H9 (cell line): ENCODE measurements around the gene COX10. TPM values are rescaled to one million over a fixed set of nuclear protein-coding genes. Genes with fewer than 3 reads are reported as not detected.

Experiments
- DNase-seq: peaks from one replicate; pipeline ENCODE4 v3.0.0-alpha.2; 2017
- H2AFZ ChIP-seq: one replicate; pipeline ENCODE4 v1.6.1; 2013; ENCODE audit warnings: mild to moderate bottlenecking, low read length, control low read depth, moderate library complexity
- H2AK5ac ChIP-seq: 2 replicates; pipeline ENCODE4 v1.6.1; 2013; ENCODE audit warnings: low read length, control low read depth, mixed read lengths; ENCODE audit not compliant: insufficient read length
- H2BK120ac ChIP-seq: one replicate; pipeline ENCODE4 v1.6.1; 2013; ENCODE audit warnings: low read depth, mild to moderate bottlenecking, low read length, control low read depth, inconsistent platforms; ENCODE audit not compliant: poor library complexity, severe bottlenecking
- H2BK12ac ChIP-seq: 2 replicates; pipeline ENCODE4 v1.6.1; 2013; ENCODE audit warnings: low read length, control low read depth, mixed read lengths, low read depth; ENCODE audit not compliant: insufficient read length
- H2BK15ac ChIP-seq: 2 replicates; pipeline ENCODE4 v1.6.1; 2013; ENCODE audit warnings: low read depth, low read length, control low read depth
- H2BK20ac ChIP-seq: one replicate; pipeline ENCODE4 v1.6.1; 2013; ENCODE audit warnings: low read depth, mild to moderate bottlenecking, low read length, control low read depth, inconsistent platforms; ENCODE audit not compliant: poor library complexity, severe bottlenecking
- H2BK5ac ChIP-seq: 2 replicates; pipeline ENCODE4 v1.6.1; 2013; ENCODE audit warnings: low read length, control low read depth, mixed read lengths; ENCODE audit not compliant: insufficient read length
- H3K14ac ChIP-seq: 2 replicates; pipeline ENCODE4 v1.6.1; 2013; ENCODE audit warnings: low read length, control low read depth; ENCODE audit not compliant: insufficient read depth
- H3K18ac ChIP-seq: 2 replicates; pipeline ENCODE4 v1.6.1; 2013; ENCODE audit warnings: low read depth, mild to moderate bottlenecking, mixed read lengths, low read length, control low read depth; ENCODE audit not compliant: insufficient read length
- H3K23ac ChIP-seq: 2 replicates; pipeline ENCODE4 v1.6.1; 2013; ENCODE audit warnings: low read length, control low read depth, mixed read lengths, low read depth; ENCODE audit not compliant: insufficient read length
- H3K23me2 ChIP-seq: 2 replicates; pipeline ENCODE4 v1.6.1; 2013; ENCODE audit warnings: low read depth, mild to moderate bottlenecking, mixed read lengths, low read length, control low read depth; ENCODE audit not compliant: insufficient read length, poor library complexity, severe bottlenecking
- H3K27ac ChIP-seq: 2 replicates; pipeline ENCODE4 v1.5.1; 2013; ENCODE audit warnings: low read length, control low read depth, mixed read lengths, low read depth; ENCODE audit not compliant: insufficient read length
- H3K27me3 ChIP-seq: 2 replicates; pipeline ENCODE4 v1.6.1; 2013; ENCODE audit warnings: low read length, control low read depth, inconsistent platforms; ENCODE audit not compliant: insufficient read depth
- H3K4ac ChIP-seq: 2 replicates; pipeline ENCODE4 v1.6.1; 2013; ENCODE audit warnings: low read depth, mild to moderate bottlenecking, control low read depth, inconsistent platforms, low read length, moderate library complexity
- H3K4me1 ChIP-seq: 2 replicates; pipeline ENCODE4 v1.6.1; 2013; ENCODE audit warnings: low read length, control low read depth, inconsistent platforms; ENCODE audit not compliant: insufficient read depth
- H3K4me2 ChIP-seq: 2 replicates; pipeline ENCODE4 v1.6.1; 2013; ENCODE audit warnings: low read length, control low read depth, mixed read lengths; ENCODE audit not compliant: insufficient read length, insufficient read depth
- H3K56ac ChIP-seq: 2 replicates; pipeline ENCODE4 v1.6.1; 2013; ENCODE audit warnings: low read depth, mild to moderate bottlenecking, mixed read lengths, low read length, control low read depth; ENCODE audit not compliant: insufficient read length
- H3K79me1 ChIP-seq: 2 replicates; pipeline ENCODE4 v1.6.1; 2013; ENCODE audit warnings: low read depth, mild to moderate bottlenecking, moderate library complexity, low read length, control low read depth, inconsistent platforms; ENCODE audit not compliant: insufficient read depth, poor library complexity, severe bottlenecking
- H3K79me2 ChIP-seq: 2 replicates; pipeline ENCODE4 v1.6.1; 2013; ENCODE audit warnings: low read length, control low read depth, inconsistent platforms; ENCODE audit not compliant: insufficient read depth
- H3K9ac ChIP-seq: 2 replicates; pipeline ENCODE4 v1.6.1; 2013; ENCODE audit warnings: low read length, control low read depth, mixed read lengths; ENCODE audit not compliant: insufficient read length; ENCODE audit errors: extremely low read depth
- H3K9me3 ChIP-seq: one replicate; pipeline ENCODE4 v1.6.1; 2013; ENCODE audit warnings: low read depth, low read length, inconsistent platforms; ENCODE audit not compliant: control insufficient read depth
- H3T11ph ChIP-seq: one replicate; pipeline ENCODE4 v1.6.1; 2013; ENCODE audit warnings: mild to moderate bottlenecking, low read length, control low read depth, inconsistent platforms
- H4K20me1 ChIP-seq: one replicate; pipeline ENCODE4 v1.6.1; 2013; ENCODE audit not compliant: control insufficient read depth, insufficient read length, insufficient read depth
- H4K5ac ChIP-seq: 2 replicates; pipeline ENCODE4 v1.6.1; 2013; ENCODE audit warnings: low read depth, mild to moderate bottlenecking, mixed read lengths, low read length, control low read depth; ENCODE audit not compliant: insufficient read length
- H4K8ac ChIP-seq: replicated peaks from 2 replicates; pipeline ENCODE4 v1.6.1; 2013; ENCODE audit warnings: low read length, control low read depth, mixed read lengths, low read depth; ENCODE audit not compliant: insufficient read length
- H4K91ac ChIP-seq: 2 replicates; pipeline ENCODE4 v1.6.1; 2013; ENCODE audit warnings: low read depth, mild to moderate bottlenecking, moderate library complexity, mixed read lengths, low read length, control low read depth; ENCODE audit not compliant: insufficient read length
- H3K27ac Mint-ChIP-seq, 3 experiments: 2 replicates in 2 of 3; 3 replicates in 1 of 3; pipeline ENCODE4 v1.8.0; 2020 to 2021; ENCODE audit warnings: mixed read lengths in 3 of 3, mild to moderate bottlenecking in 1 of 3, moderate library complexity in 1 of 3
- H3K27me3 Mint-ChIP-seq: 2 replicates; pipeline ENCODE4 v1.8.0; 2021; ENCODE audit warnings: low read depth, mild to moderate bottlenecking, moderate library complexity, mixed read lengths
- H3K36me3 Mint-ChIP-seq, 3 experiments: 2 replicates in 2 of 3; 3 replicates in 1 of 3; pipeline ENCODE4 v1.8.0; 2020 to 2021; ENCODE audit warnings: low read depth in 3 of 3, mixed read lengths in 3 of 3; ENCODE audit not compliant: insufficient read depth in 1 of 3
- H3K4me1 Mint-ChIP-seq, 2 experiments: 2 replicates each; pipeline ENCODE4 v1.8.0; 2020; ENCODE audit warnings: mixed read lengths in 2 of 2
- H3K4me3 Mint-ChIP-seq, 2 experiments: 2 replicates in 1 of 2; 3 replicates in 1 of 2; pipeline ENCODE4 v1.8.0; 2020 to 2021; ENCODE audit warnings: mild to moderate bottlenecking in 2 of 2, mixed read lengths in 2 of 2, moderate library complexity in 1 of 2
- H3K9me3 Mint-ChIP-seq, 2 experiments: 2 replicates in 1 of 2; 3 replicates in 1 of 2; pipeline ENCODE4 v1.8.0; 2020; ENCODE audit warnings: mild to moderate bottlenecking in 2 of 2, mixed read lengths in 2 of 2, moderate library complexity in 1 of 2
- WGBS: extraction: QIAGEN DNeasy Blood & Tissue Kit; methylation state at CpG from one replicate; pipeline ENCODE4 v1.1.7; 2013; ENCODE audit warnings: missing lambda C conversion rate, low lambda C conversion rate, mixed read lengths; ENCODE audit not compliant: insufficient read length; ENCODE audit errors: extremely low coverage; 5-methylcytosine and 5-hydroxymethylcytosine counted together
- total RNA-seq: library from RNA; stranded (reverse); gene quantifications from 2 replicates; pipeline ENCODE4 v1.2.1, GENCODE V29; 2021
- TF ChIP-seq, protein P1 (sequence below): fragments of 200-600 bp; sonication (generic); conservative IDR thresholded peaks from 3 replicates; pipeline ENCODE4 v1.8.0; 2021; ENCODE audit warnings: antibody characterized with exemption, mild to moderate bottlenecking

COX10 gene
- total RNA-seq, 1 experiment from 2014 or later, result 20.6 TPM

DNA sequence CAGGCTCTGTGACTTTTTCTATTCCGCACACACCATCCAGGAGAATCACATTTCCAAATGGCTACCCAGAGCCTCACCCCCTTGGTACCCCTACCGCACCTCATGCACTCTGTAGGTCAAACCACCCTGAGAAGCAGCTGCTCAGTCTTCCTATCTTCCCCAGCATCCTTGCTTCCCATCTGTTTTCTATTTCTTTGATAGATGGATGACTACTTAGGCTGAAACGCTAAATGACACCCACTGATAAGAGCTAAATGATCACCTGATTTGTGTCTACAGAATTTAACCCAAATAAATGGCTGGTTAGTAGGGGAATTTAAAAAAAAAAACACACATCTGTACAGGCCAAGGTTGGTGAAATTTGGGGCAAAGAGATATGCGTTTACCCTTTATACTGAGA is 17.6 kb upstream of the COX10 start:
- Histone ChIP-seq H3K56ac (no peak overlapping the region), H3K79me2 (no peaks in the 10 kb centered on the region), H2AFZ (no peak overlapping the region), H4K20me1 (no peaks in the 10 kb centered on the region), H3K27ac (no peak overlapping the region), H4K5ac (no peak overlapping the region), H3K4me1 (no peaks in the 10 kb centered on the region), H3K4me2 (no peak overlapping the region), H3K23me2 (no peaks in the 10 kb centered on the region), H3K27me3 (no peaks in the 10 kb centered on the region), H3K18ac (no peak overlapping the region), H3K14ac (no peak overlapping the region), H4K91ac (no peak overlapping the region), H3K23ac (no peak overlapping the region), H2BK120ac (no peak overlapping the region), H2BK15ac (no peak overlapping the region), H2BK20ac (no peak overlapping the region), H3T11ph (no peak overlapping the region), H2BK12ac (no peak overlapping the region), H2AK5ac (no peak overlapping the region), H3K9ac (no peak overlapping the region), H3K9me3 (no peaks in the 10 kb centered on the region), H4K8ac (no peak overlapping the region), H3K79me1 (no peaks in the 10 kb centered on the region), H2BK5ac (no peak overlapping the region), H3K4ac (no peak overlapping the region)
- peak overlapping the region in 1 of 3 experiments; percentile 68; a peak in 1 of 7 replicates for H3K27ac Mint-ChIP-seq
- H3K36me3 Mint-ChIP-seq, result peaks cover 0 to 5% (median 3%) of the 10 kb centered on the region in 3 experiments; a peak in 4 of 7 replicates
- H3K4me1 Mint-ChIP-seq, result no peaks in the 10 kb centered on the region
- no CpG with 5 or more reads among the region's 4 CpGs for WGBS
- DNase-seq, result no peak
- no peak overlapping the region for H3K4me3 Mint-ChIP-seq
- TF ChIP-seq, protein P1, sequence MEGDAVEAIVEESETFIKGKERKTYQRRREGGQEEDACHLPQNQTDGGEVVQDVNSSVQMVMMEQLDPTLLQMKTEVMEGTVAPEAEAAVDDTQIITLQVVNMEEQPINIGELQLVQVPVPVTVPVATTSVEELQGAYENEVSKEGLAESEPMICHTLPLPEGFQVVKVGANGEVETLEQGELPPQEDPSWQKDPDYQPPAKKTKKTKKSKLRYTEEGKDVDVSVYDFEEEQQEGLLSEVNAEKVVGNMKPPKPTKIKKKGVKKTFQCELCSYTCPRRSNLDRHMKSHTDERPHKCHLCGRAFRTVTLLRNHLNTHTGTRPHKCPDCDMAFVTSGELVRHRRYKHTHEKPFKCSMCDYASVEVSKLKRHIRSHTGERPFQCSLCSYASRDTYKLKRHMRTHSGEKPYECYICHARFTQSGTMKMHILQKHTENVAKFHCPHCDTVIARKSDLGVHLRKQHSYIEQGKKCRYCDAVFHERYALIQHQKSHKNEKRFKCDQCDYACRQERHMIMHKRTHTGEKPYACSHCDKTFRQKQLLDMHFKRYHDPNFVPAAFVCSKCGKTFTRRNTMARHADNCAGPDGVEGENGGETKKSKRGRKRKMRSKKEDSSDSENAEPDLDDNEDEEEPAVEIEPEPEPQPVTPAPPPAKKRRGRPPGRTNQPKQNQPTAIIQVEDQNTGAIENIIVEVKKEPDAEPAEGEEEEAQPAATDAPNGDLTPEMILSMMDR, result no peak
- H3K27me3 Mint-ChIP-seq, result no peaks in the 10 kb centered on the region
- H3K9me3 Mint-ChIP-seq, result peaks cover 0 to 4% of the 10 kb centered on the region in 2 experiments; a peak in 2 of 5 replicates
